ENCODE data around the gene ENTPD3. TPM values are rescaled to one million over a fixed set of nuclear protein-coding genes. Genes with fewer than 3 reads are reported as not detected.

ENTPD3 gene
- total RNA-seq, 1 donor from 2014 or later: 0.46 TPM

DNA sequence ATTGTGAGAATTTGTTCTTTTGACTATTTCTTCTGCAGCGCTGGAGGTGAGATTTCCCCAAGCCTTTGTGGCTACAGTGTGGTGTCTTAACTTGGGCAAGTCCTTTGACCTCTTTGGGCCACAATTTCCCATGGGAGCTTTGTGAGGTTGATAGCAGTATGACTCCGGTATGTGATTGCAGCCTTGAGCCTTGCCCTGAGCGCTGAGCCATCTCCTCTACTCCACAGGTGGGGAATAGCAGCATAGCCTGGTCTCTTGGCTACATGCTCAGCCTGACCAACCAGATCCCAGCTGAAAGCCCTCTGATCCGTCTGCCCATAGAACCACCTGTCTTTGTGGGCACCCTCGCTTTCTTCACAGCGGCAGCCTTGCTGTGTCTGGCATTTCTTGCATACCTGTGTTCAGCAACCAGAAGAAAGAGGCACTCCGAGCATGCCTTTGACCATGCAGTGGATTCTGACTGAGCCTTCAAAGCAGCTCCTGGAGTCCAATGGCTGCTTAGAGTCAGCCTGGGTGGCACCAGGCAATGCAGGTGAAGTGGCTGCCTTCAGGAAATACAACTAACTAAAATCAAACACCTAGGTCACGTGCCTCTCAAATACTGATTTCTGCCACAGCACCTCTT is 40.2 kb downstream of the ENTPD3 start:
- DNase-seq (ENCODE audit: low read depth): no peak
- TF ChIP-seq CTCF (conservative IDR thresholded peaks at IDR 0.05; ENCODE audit: low read depth, low read length): no peak
- H3K4me3 ChIP-seq (ENCODE audit: low read depth, low read length): no peak overlapping the region

DNA sequence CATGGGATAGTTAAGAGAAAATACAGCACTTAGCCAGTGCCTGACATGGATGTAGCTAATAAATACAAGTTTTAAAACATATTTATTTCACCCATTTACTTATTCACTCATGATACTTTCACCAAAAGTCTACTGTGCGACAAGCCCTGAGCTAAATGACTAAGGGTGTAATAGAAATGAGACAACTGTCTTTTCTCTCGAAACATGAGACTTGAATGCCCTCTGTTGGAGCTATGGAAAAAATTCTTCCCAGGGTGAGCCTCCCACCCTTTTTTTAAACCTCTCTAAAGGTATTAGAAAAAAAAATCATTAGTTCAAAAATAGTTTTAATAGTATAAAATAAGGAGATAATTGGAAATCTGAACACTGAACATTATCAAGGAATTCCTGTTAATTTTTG is 45.8 kb downstream of the ENTPD3 start:
- DNase-seq (ENCODE audit: low read depth): no peak
- H3K4me3 ChIP-seq (ENCODE audit: low read depth, low read length): no peak overlapping the region
- peak; percentile 31 for TF ChIP-seq CTCF (conservative IDR thresholded peaks at IDR 0.05; ENCODE audit: low read depth, low read length)

GRCh38 chr3:40437889-40438288 is 50.9 kb downstream of the ENTPD3 start:
- TF ChIP-seq CTCF (conservative IDR thresholded peaks at IDR 0.05; ENCODE audit: low read depth, low read length): no peak
- no peak for DNase-seq (ENCODE audit: low read depth)
- no peak overlapping the region for H3K4me3 ChIP-seq (ENCODE audit: low read depth, low read length)

DNA sequence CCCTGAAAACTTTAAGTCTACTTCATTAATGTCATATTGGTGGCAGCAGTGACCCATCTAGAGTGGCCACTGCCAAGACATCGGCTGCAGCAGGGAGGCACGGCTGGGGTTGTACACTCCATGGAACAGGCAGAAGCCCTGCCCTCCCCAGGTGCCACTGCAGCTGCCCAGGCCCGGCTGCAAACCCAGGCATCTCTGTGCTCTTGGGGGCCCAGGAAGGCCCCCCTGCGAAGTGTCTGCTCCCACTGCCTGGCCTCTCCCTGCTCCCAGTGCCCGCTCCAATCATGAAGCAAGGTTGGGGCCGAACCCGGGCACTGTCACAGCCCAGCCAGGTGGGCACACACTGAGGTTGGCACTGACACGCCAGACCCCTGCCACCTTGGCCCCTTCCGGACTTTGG is 58.1 kb downstream of the ENTPD3 start:
- no peak for DNase-seq (ENCODE audit: low read depth)
- H3K4me3 ChIP-seq (ENCODE audit: low read depth, low read length): no peak overlapping the region

GRCh38 chr3:40445880-40446279 is 58.9 kb downstream of the ENTPD3 start:
- no peak overlapping the region for H3K4me3 ChIP-seq (ENCODE audit: low read depth, low read length)
- no peak for TF ChIP-seq CTCF (conservative IDR thresholded peaks at IDR 0.05; ENCODE audit: low read depth, low read length)
- DNase-seq (ENCODE audit: low read depth): no peak

More for the DNA sequence above, 58.1 kb downstream of the ENTPD3 start:
- no peak for TF ChIP-seq CTCF (conservative IDR thresholded peaks at IDR 0.05; ENCODE audit: low read depth, low read length)

GRCh38 chr3:40450438-40450837 is 63.5 kb downstream of the ENTPD3 start:
- no peak for DNase-seq (ENCODE audit: low read depth)
- H3K4me3 ChIP-seq (ENCODE audit: low read depth, low read length): no peak overlapping the region
- TF ChIP-seq CTCF (conservative IDR thresholded peaks at IDR 0.05; ENCODE audit: low read depth, low read length): no peak

- H3K4me3 ChIP-seq (ENCODE audit: low read depth, low read length): no peak overlapping the region
- DNase-seq (ENCODE audit: low read depth): no peak
- no peak for TF ChIP-seq CTCF (conservative IDR thresholded peaks at IDR 0.05; ENCODE audit: low read depth, low read length)
Observed at GRCh38 chr3:40451551-40451950, 64.6 kb downstream of the ENTPD3 start.

Data from epithelial cell of proximal tubule (primary cell).